Measurements from ENCODE around the gene R3HDM2. TPM values are rescaled to one million over a fixed set of nuclear protein-coding genes. Genes with fewer than 3 reads are reported as not detected.

The R3HDM2 gene
- total and polyA plus RNA-seq, 2 of the 13 experiments (the other 11 are each of a cell fraction or from before 2014, with no cell fraction given) = 11.1 to 23.5 TPM

- TF ChIP-seq ZGPAT (CRISPR knock-in tag; IDR thresholded peaks at IDR 0.05) (peak; percentile 86), ZNF788 (CRISPR knock-in tag; IDR thresholded peaks at IDR 0.05; ENCODE audit: borderline replicate concordance) (peak; percentile 95; the same call in 1 of the 2 replicates), RBAK (CRISPR knock-in tag; IDR thresholded peaks at IDR 0.05) (no peak), ZNF329 (CRISPR knock-in tag; IDR thresholded peaks at IDR 0.05; ENCODE audit: low read depth) (no peak), RFX1 (IDR thresholded peaks at IDR 0.05) (no peak), NCOA1 (CRISPR knock-in tag; IDR thresholded peaks at IDR 0.05) (no peak), ZNF879 (CRISPR knock-in tag; IDR thresholded peaks at IDR 0.05) (0 out of 2 replicates have a peak, but pooled peaks have one; percentile 46), NFRKB (IDR thresholded peaks at IDR 0.05) (no peak), HNRNPK (IDR thresholded peaks at IDR 0.05; ENCODE audit: low read depth, low read length, poor library complexity, severe bottlenecking) (peak; percentile 100), XRCC5 (optimal IDR thresholded peaks at IDR 0.05; ENCODE audit: low read length) (peak; percentile 67), WIZ (CRISPR knock-in tag; IDR thresholded peaks at IDR 0.05) (no peak), ZNF513 (CRISPR knock-in tag; conservative IDR thresholded peaks at IDR 0.05) (no peak), ELF4 (CRISPR knock-in tag; IDR thresholded peaks at IDR 0.05; ENCODE audit: borderline replicate concordance) (no peak), ZSCAN29 (CRISPR knock-in tag; conservative IDR thresholded peaks at IDR 0.05) (0 out of 2 replicates have a peak, but pooled peaks have one; percentile 23), GLMP (CRISPR knock-in tag; IDR thresholded peaks at IDR 0.05; ENCODE audit: borderline replicate concordance) (no peak), ZNF768 (CRISPR knock-in tag; IDR thresholded peaks at IDR 0.05) (peak; percentile 53; the same call in 1 of the 2 replicates), ETV5 (CRISPR knock-in tag; IDR thresholded peaks at IDR 0.05; ENCODE audit: borderline replicate concordance) (peak; percentile 83), BCLAF1 (IDR thresholded peaks at IDR 0.05) (no peak), SOX5 (CRISPR knock-in tag; IDR thresholded peaks at IDR 0.05; ENCODE audit: borderline replicate concordance) (peak; percentile 61), ZNF614 (CRISPR knock-in tag; IDR thresholded peaks at IDR 0.05; ENCODE audit: borderline replicate concordance) (peak; percentile 80; the same call in 1 of the 2 replicates), PAX8 (CRISPR knock-in tag; IDR thresholded peaks at IDR 0.05; ENCODE audit: borderline replicate concordance) (no peak), ZNF33A (CRISPR knock-in tag; IDR thresholded peaks at IDR 0.05; ENCODE audit: borderline replicate concordance) (no peak), ZNF367 (CRISPR knock-in tag; IDR thresholded peaks at IDR 0.05; ENCODE audit: borderline replicate concordance) (no peak), THYN1 (CRISPR knock-in tag; IDR thresholded peaks at IDR 0.05; ENCODE audit: borderline replicate concordance, low read depth) (no peak), HOXD1 (CRISPR knock-in tag; IDR thresholded peaks at IDR 0.05) (peak; percentile 80)
These were observed at the start of gene R3HDM2 (continued) for GRCh38 chr12:57430931-57431566.
